GM21526 (cell line): ENCODE data around the gene TESK1.
A peak's percentile ranks its signal among the peaks of the same experiment; 100 is the strongest.

Source experiments
- ATAC-seq: cut with Tn5 transposase; IDR thresholded peaks from one replicate; pipeline ENCODE4 v1.9.1; 2021; ENCODE audit warnings: moderate library complexity; ENCODE audit not compliant: unreplicated experiment, low FRiP score

The TESK1 gene

GRCh38 chr9:35604578-35605350 lies at the start of gene TESK1:
TESK1 (plus strand) TSS chr9:35605262; CDS start chr9:35605620, 358 bp downstream.
- ATAC-seq = peak; percentile 39

GRCh38 chr9:35555881-35556280 lies 49.2 kb upstream of the TESK1 start:
- ATAC-seq = no peak

GRCh38 chr9:35556776-35557175 lies 48.3 kb upstream of the TESK1 start:
- ATAC-seq = no peak

- no peak for ATAC-seq
Observed at GRCh38 chr9:35557320-35557719, 47.7 kb upstream of the TESK1 start.

- no peak for ATAC-seq
Observed at GRCh38 chr9:35558185-35558584, 46.9 kb upstream of the TESK1 start.

- ATAC-seq = no peak
Observed at GRCh38 chr9:35559792-35560530, 45.1 kb upstream of the TESK1 start.

GRCh38 chr9:35560625-35561337 lies 44.3 kb upstream of the TESK1 start:
- ATAC-seq = no peak

- no peak for ATAC-seq
Observed at GRCh38 chr9:35561468-35562261, 43.4 kb upstream of the TESK1 start.

GRCh38 chr9:35562895-35563780 lies 41.9 kb upstream of the TESK1 start:
- ATAC-seq = no peak

- no peak for ATAC-seq
Observed at GRCh38 chr9:35563791-35564197, 41.3 kb upstream of the TESK1 start.

GRCh38 chr9:35564658-35565061 lies 40.4 kb upstream of the TESK1 start:
- ATAC-seq = no peak

GRCh38 chr9:35566417-35566816 lies 38.6 kb upstream of the TESK1 start:
- ATAC-seq = no peak

- ATAC-seq = no peak
Observed at GRCh38 chr9:35568196-35568595, 36.9 kb upstream of the TESK1 start.

- peak; percentile 60 for ATAC-seq
Observed at GRCh38 chr9:35569206-35569605, 35.9 kb upstream of the TESK1 start.

- ATAC-seq = no peak
Observed at GRCh38 chr9:35570709-35571504, 34.2 kb upstream of the TESK1 start.

GRCh38 chr9:35574578-35575122 lies 30.4 kb upstream of the TESK1 start:
- ATAC-seq = no peak

GRCh38 chr9:35575478-35575877 lies 29.6 kb upstream of the TESK1 start:
- ATAC-seq = no peak

- ATAC-seq = no peak
Observed at GRCh38 chr9:35577486-35577885, 27.6 kb upstream of the TESK1 start.
